Natural killer cell (primary cell): Measurements from ENCODE around the gene IGF2BP2. TPM values are rescaled to one million over a fixed set of nuclear protein-coding genes. Genes with fewer than 3 reads are reported as not detected.

Experiments used
- ATAC-seq, 3 donors: fragments of 150-1000 bp in 2 of 3; fragments of 200-7000 bp in 1 of 3; cut with Tn5 transposase; 1 replicate in 1 of 3; 2 replicates in 2 of 3; pipeline ENCODE4 v1.10.0; 2021; ENCODE audit warnings: mild to moderate bottlenecking in 2 of 3, moderate library complexity in 2 of 3
- DNase-seq, 2 donors: peaks; one replicate each; pipeline versions ENCODE4 v3.0.0 to v3.0.0-alpha.2; 2013 to 2021; ENCODE audit warnings: mixed read lengths in 1 of 2
- H3K27ac ChIP-seq: one replicate; pipeline ENCODE4 v1.5.1; 2013; ENCODE audit warnings: mild to moderate bottlenecking, low read length
- H3K27me3 ChIP-seq: one replicate; pipeline ENCODE4 v1.6.1; 2013; ENCODE audit warnings: low read length; ENCODE audit not compliant: control insufficient read depth, insufficient read depth
- H3K36me3 ChIP-seq: one replicate; pipeline ENCODE4 v1.6.1; 2013; ENCODE audit warnings: low read length; ENCODE audit not compliant: control insufficient read depth, insufficient read depth
- H3K4me1 ChIP-seq: one replicate; pipeline ENCODE4 v1.6.1; 2013; ENCODE audit warnings: low read length; ENCODE audit not compliant: control insufficient read depth, insufficient read depth
- H3K4me3 ChIP-seq: one replicate; pipeline ENCODE4 v1.5.1; 2013; ENCODE audit warnings: low read length
- H3K9me3 ChIP-seq: one replicate; pipeline ENCODE4 v1.6.1; 2013; ENCODE audit warnings: low read length; ENCODE audit not compliant: control insufficient read depth, insufficient read depth
- H3K27ac Mint-ChIP-seq, 2 donors: one replicate each; pipeline ENCODE4 v1.8.0; 2022; ENCODE audit warnings: mild to moderate bottlenecking in 2 of 2, mixed read lengths in 2 of 2, moderate library complexity in 1 of 2
- H3K27me3 Mint-ChIP-seq, 2 donors: one replicate each; pipeline ENCODE4 v1.8.0; 2022; ENCODE audit warnings: low read depth in 2 of 2, mixed read lengths in 2 of 2
- H3K36me3 Mint-ChIP-seq: one replicate; pipeline ENCODE4 v1.8.0; 2022; ENCODE audit warnings: mixed read lengths
- H3K4me1 Mint-ChIP-seq, 2 donors: one replicate each; pipeline ENCODE4 v1.8.0; 2022; ENCODE audit warnings: mixed read lengths in 2 of 2
- H3K4me3 Mint-ChIP-seq: one replicate; pipeline ENCODE4 v1.8.0; 2022; ENCODE audit warnings: mild to moderate bottlenecking, moderate library complexity, mixed read lengths
- H3K9me3 Mint-ChIP-seq, 2 donors: one replicate each; pipeline ENCODE4 v1.8.0; 2022; ENCODE audit warnings: mixed read lengths in 2 of 2
- WGBS: methylation state at CpG from one replicate; pipeline ENCODE4 v1.1.7; 2013; ENCODE audit warnings: missing lambda C conversion rate; ENCODE audit not compliant: insufficient coverage; 5-methylcytosine and 5-hydroxymethylcytosine counted together
- intact Hi-C: fragments of 100-400 bp; cut with micrococcal nuclease; formaldehyde crosslinking; loops from one replicate; pipeline ENCODE4 v1.14.2; 2022
- total RNA-seq, 4 donors: library from RNA; stranded (reverse); fragments of 120-200 nt in 1 of 4; gene quantifications; one replicate each; pipeline versions ENCODE4 v1.2.3 to v1.2.4, GENCODE V29; 2013 to 2022
- TF ChIP-seq, protein P1 (sequence below): fragments of 200-600 bp; IDR thresholded peaks from one replicate; pipeline ENCODE4 v1.8.0; 2022; ENCODE audit warnings: antibody characterized with exemption

Gene IGF2BP2
- total RNA-seq, 3 donors from 2014 or later (not counting 1 experiment from before 2014, with no cell fraction given), result 4.2 to 16.8 (median 8.8) TPM

DNA sequence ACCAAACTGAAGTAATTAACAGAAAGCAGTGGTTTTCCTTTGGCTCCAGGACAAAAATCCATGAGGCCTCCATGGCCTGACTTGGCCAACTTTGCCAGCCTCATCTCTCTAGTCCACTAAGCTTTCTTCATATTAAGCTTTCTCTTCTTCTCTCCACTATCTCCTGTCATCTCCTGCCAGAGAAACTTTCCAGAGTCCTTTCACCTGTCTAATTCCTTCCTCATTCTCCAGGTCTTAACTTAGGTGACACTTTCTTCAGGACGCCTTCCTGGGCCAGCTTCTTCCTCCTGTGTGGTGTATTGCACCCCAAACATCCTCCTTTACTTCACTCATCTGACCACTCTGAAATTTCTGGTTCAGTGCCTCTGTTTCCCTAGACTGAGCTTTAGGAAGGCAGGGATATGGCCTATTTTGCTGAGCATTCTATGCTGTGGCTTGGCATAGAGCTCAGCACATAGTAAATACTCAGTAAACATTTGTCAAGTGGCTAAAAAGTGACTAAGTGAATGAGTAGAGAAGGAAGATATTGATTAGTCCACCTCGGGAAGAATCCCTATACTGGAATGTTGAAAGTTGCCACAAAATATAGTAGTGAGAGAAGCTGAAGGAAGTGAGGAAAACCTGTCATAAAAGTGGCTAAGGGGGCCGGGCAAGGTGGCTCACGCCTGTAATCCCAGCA lies 34.6 kb upstream of the IGF2BP2 start:
- Mint-ChIP-seq H3K4me1 (no peaks in the 10 kb centered on the region), H3K27ac (no peak overlapping the region), H3K36me3 (peaks cover 16% of the 10 kb centered on the region), H3K9me3 (peaks cover 4 to 14% of the 10 kb centered on the region in 2 donors), H3K27me3 (peaks cover 4 to 12% of the 10 kb centered on the region in 2 donors), H3K4me3 (no peak overlapping the region)
- Histone ChIP-seq H3K9me3 (no peaks in the 10 kb centered on the region), H3K4me1 (no peaks in the 10 kb centered on the region), H3K4me3 (no peak overlapping the region), H3K36me3 (no peaks in the 10 kb centered on the region), H3K27me3 (no peaks in the 10 kb centered on the region), H3K27ac (no peak overlapping the region)
- intact Hi-C loops, result no loop called here
- 83% methylated on average over 4 of the region's 4 CpGs for WGBS
- TF ChIP-seq, protein P1, sequence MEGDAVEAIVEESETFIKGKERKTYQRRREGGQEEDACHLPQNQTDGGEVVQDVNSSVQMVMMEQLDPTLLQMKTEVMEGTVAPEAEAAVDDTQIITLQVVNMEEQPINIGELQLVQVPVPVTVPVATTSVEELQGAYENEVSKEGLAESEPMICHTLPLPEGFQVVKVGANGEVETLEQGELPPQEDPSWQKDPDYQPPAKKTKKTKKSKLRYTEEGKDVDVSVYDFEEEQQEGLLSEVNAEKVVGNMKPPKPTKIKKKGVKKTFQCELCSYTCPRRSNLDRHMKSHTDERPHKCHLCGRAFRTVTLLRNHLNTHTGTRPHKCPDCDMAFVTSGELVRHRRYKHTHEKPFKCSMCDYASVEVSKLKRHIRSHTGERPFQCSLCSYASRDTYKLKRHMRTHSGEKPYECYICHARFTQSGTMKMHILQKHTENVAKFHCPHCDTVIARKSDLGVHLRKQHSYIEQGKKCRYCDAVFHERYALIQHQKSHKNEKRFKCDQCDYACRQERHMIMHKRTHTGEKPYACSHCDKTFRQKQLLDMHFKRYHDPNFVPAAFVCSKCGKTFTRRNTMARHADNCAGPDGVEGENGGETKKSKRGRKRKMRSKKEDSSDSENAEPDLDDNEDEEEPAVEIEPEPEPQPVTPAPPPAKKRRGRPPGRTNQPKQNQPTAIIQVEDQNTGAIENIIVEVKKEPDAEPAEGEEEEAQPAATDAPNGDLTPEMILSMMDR, result no peak
- DNase-seq, result no peak
- no peak for ATAC-seq

GRCh38 chr3:185858502-185859225 lies 33.8 kb upstream of the IGF2BP2 start:
- Mint-ChIP-seq H3K9me3 (peaks cover 4 to 14% of the 10 kb centered on the region in 2 donors), H3K36me3 (peaks cover 16% of the 10 kb centered on the region), H3K4me1 (no peaks in the 10 kb centered on the region), H3K27ac (no peak overlapping the region), H3K4me3 (no peak overlapping the region), H3K27me3 (peaks cover 4 to 12% of the 10 kb centered on the region in 2 donors)
- WGBS, result 92% methylated on average over 6 of the region's 8 CpGs
- H3K27ac ChIP-seq, result no peak overlapping the region
- DNase-seq, result no peak
- no peaks in the 10 kb centered on the region for H3K27me3 ChIP-seq
- TF ChIP-seq, protein P1, result no peak
- no peaks in the 10 kb centered on the region for H3K36me3 ChIP-seq
- intact Hi-C loops, result no loop called here
- ATAC-seq, result no peak
- no peak overlapping the region for H3K4me3 ChIP-seq
- no peaks in the 10 kb centered on the region for H3K4me1 ChIP-seq
- no peaks in the 10 kb centered on the region for H3K9me3 ChIP-seq

DNA sequence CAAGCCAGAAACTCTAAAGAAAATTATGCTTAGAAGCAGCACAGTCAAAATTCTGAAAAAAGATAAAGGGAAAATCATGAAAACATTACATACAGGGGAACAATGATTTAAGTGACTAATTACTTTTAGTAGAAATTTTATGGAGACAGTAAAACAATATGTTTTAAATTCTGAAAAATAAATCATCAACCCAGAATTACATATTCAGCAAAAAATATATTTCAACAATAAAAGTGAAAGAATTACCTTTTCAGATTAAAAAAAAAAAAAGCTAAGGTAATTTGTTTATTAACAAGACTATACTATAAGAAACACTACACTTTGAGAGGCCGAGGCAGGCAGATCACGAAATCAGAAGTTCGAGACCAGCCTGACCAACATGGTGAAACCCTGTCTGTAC lies 32.4 kb upstream of the IGF2BP2 start:
- Histone ChIP-seq H3K27ac (no peak overlapping the region), H3K27me3 (no peaks in the 10 kb centered on the region), H3K4me1 (no peaks in the 10 kb centered on the region), H3K9me3 (no peaks in the 10 kb centered on the region), H3K4me3 (no peak overlapping the region), H3K36me3 (no peaks in the 10 kb centered on the region)
- DNase-seq (no peak), ATAC-seq (no peak)
- no peaks in the 10 kb centered on the region for H3K4me1 Mint-ChIP-seq
- no peak overlapping the region for H3K27ac Mint-ChIP-seq
- peaks cover 16% of the 10 kb centered on the region for H3K36me3 Mint-ChIP-seq
- H3K27me3 Mint-ChIP-seq, result peaks cover 4 to 12% of the 10 kb centered on the region in 2 donors
- TF ChIP-seq, protein P1, result no peak
- intact Hi-C loops, result no loop called here
- WGBS, result 93% methylated on average over 3 of the region's 3 CpGs
- H3K4me3 Mint-ChIP-seq, result no peak overlapping the region
- peaks cover 4 to 14% of the 10 kb centered on the region in 2 donors for H3K9me3 Mint-ChIP-seq
